HL-60/S4 treated with retinoic acid at 250 ng/mL for 4 days and 3 days (cell line): Measurements from ENCODE around the gene RNASE12.
"Not testable (repeated sequence)": the region's sequence is repeated elsewhere in the genome, so short reads cannot be mapped to it uniquely, and the experiment has no call there.

Experiments
- in situ Hi-C: fragments of 300-500 bp; cut with MboI; formaldehyde crosslinking; loops from 2 replicates; pipeline ENCODE4 v1.7.0; 2022; ENCODE audit warnings: low sequenced_read_pairs

The RNASE12 gene

GRCh38 chr14:20583908-20584307, 7.3 kb downstream of the RNASE12 start:
- in situ Hi-C loops = no loop called here

- in situ Hi-C loops = no loop called here
Measured at GRCh38 chr14:20583142-20583541, 8.0 kb downstream of the RNASE12 start.

DNA sequence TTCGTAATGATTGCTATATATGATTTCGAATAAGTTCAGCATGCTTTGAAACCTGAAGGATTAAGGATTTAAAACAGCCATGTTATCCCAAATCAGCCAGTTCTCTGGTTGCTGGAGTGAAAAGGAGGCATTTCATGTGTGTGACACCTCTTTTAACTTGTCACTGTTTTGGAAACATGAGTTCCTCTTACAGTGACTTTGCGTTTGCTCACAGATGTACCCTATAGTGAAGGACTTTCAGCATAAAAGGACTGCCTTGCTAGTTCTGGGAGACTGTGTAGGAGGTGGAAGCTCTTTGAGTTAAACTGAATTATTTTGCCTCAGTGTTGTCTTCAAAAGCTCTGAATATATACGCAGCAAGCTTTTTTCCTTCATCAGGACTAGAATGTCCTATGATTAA, 10.9 kb downstream of the RNASE12 start:
- in situ Hi-C loops = no loop called here

GRCh38 chr14:20578784-20579502, 12.2 kb downstream of the RNASE12 start:
- in situ Hi-C loops = no loop called here

GRCh38 chr14:20578325-20578724, 12.9 kb downstream of the RNASE12 start:
- in situ Hi-C loops = no loop called here

GRCh38 chr14:20572382-20572990, 18.7 kb downstream of the RNASE12 start:
- in situ Hi-C loops = not testable (repeated sequence)

- in situ Hi-C loops = not testable (repeated sequence)
Measured at GRCh38 chr14:20570720-20571119, 20.5 kb downstream of the RNASE12 start.

DNA sequence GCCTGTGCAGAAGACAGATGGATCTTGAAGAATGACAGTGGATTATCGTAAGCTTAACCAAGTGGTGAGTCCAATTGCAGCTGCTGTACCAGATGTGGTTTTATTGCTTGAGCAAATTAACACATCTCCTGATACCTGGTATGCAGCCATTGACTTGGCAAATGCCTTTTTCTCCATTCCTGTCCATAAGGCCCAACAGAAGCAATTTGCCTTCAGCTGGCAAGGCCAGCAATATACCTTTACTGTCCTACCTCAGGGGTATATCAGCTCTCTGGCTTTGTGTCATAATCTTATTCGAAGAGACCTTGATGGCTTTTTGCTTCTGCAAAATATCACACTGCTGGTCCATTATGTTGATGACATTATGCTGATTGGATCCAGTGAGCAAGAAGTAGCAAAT, 21.3 kb downstream of the RNASE12 start:
- in situ Hi-C loops = not testable (repeated sequence)

DNA sequence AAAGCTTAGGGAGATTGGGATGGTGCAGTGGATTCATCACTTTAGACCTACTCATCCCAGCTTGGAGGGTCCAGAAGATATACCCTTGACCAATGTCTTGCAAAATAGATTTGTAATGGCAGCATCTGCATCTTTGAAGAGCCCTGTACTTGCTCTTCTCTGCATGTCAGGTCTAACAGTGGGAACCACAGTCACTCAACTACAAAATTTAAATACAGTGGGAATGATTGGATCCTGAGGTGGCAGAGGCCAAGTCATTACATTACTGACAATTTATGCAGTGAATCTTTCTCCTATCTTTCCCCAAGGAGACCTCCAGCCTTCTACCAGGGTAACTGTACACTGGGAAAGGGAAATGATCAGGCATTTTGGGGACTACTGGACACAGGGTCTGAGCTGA, 22.1 kb downstream of the RNASE12 start:
- in situ Hi-C loops = no loop called here

DNA sequence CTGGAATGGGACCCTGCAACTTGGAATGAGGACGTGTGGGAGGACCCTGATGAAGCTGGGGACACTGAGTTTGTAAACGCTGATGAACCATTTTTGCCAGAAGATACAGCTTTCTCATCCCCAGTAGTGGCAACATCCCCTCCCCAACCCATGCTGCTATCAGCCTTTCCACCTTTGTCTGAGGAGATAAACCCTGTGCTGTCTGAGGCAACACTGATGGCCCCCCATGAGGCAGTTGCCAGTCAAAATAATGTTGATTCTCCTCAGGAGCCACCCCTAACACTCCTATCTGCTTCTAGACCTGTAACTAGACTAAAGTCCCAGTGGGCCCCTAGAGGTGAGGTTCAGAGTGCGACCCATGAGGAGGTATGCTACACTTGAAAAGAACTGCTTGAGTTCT, 22.8 kb downstream of the RNASE12 start:
- in situ Hi-C loops = no loop called here

DNA sequence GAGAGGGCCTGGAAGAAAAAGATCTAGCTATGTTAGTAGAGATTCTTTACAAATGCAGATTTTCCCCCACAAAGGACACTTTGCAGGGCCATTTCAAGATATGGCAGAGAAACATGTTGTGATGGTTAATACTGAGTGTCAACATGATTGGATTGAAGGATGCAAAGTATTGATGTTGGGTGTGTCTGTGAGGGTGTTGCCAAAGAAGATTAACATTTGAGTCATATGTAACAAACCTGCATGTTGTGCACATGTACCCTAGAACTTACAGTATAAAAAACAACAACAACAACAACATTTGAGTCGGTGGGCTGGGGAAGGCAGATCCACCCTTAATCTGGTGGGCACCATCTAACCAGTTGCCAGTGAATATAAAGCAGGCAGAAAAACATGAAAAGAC, 24.0 kb downstream of the RNASE12 start:
- in situ Hi-C loops = not testable (repeated sequence)

DNA sequence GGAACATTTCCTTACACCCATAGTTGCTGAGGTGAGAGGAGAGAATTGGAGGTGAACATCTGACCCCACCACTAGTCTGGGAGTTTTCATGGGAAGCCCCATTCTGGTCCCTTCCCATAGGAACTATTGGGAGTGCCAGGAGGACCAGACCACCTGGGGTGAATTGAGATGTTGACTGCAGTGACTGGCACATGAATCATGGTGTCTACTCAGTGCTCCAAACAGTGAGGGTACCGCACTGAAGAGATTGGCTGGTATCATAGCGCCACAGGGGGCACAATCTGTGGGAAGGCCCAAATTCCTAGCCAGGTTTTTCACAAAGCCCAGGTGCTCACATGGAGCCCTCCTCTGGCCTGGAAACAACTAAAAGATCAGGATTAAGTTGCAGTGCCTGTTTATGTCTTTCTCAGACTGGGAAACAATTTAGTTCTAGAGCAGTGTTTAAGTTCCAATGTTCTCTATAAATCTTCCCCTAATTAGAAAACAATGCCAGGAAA, 26.6 kb downstream of the RNASE12 start:
- in situ Hi-C loops = no loop called here

- in situ Hi-C loops = no loop called here
Measured at GRCh38 chr14:20563971-20564370, 27.2 kb downstream of the RNASE12 start.

GRCh38 chr14:20560961-20561360, 30.2 kb downstream of the RNASE12 start, which contains the start of gene RNASE9:
RNASE9 (minus strand) TSS chr14:20561047.
- in situ Hi-C loops = no loop called here

DNA sequence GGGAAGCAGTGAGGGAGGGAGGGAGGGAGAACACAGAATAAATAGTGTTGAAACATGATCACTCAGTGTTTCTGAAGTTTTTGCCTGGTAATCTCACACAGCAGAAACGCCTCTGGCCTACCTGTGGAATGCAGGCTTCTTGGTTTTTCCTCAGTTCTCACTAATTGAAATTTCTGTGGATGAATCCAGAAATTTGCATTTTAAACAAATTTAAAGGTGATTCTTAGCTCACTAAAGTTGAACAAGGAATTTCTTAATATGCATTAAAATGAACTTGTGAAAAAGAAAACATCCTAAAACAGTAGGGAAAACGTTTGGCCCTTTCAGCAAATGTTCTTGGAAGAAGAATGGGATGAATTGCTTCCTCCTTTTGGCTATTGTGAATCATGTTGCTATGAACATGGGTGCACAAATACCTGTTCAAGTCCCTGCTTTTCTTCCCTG, 31.7 kb downstream of the RNASE12 start:
- in situ Hi-C loops = no loop called here

DNA sequence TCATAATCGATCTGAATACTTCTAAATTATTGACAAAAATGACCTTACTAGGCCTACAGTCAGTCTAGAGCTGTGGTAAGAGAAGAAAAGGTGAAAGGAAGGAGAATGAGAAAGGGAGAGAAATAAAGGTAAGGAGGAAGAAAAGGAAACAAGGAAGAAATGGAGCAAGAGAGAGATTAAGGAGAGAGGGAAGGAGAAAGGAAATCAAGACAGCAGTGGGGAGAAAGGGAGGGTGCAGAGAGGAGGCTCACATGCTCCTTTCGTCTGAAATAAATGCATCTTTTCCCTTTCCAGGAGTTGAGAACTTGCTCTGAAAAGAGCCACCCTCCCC, 34.0 kb downstream of the RNASE12 start:
- in situ Hi-C loops = no loop called here

DNA sequence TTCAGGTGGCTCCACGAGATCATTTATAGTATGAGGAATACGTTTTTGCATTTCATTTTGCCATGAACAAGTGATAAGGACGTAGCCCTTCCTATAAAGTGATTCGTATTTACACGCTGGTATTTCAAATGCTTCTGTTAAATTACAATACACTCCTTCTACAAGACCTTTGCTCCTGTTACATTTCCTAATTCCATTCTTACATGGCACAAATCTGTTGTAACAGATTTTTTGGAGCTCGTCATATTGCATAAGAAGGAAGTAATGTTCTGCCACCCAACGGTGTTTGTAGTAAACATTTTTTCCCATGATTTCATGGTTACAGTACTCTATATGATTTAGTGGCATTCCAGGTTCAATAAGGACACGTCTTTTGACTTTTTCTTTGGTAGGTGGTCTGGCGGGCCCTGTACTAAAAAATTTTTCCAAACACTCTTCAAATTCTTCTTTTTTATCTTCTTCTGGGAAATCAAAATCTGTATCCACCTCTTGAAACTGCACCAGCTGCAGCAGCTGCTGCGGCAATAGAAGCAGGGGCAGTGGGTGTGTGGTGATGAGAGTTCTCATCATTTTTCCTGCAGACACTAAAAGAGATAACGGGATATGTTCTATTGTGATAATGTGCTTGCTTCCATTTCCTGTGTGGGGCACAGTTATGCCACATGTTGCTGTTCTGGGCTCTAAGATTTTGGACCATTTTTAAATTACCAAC, 34.5 kb downstream of the RNASE12 start:
- in situ Hi-C loops = no loop called here

- in situ Hi-C loops = no loop called here
Measured at GRCh38 chr14:20555845-20556244, 35.3 kb downstream of the RNASE12 start.

- in situ Hi-C loops = no loop called here
Measured at GRCh38 chr14:20553024-20553423, 38.2 kb downstream of the RNASE12 start.

DNA sequence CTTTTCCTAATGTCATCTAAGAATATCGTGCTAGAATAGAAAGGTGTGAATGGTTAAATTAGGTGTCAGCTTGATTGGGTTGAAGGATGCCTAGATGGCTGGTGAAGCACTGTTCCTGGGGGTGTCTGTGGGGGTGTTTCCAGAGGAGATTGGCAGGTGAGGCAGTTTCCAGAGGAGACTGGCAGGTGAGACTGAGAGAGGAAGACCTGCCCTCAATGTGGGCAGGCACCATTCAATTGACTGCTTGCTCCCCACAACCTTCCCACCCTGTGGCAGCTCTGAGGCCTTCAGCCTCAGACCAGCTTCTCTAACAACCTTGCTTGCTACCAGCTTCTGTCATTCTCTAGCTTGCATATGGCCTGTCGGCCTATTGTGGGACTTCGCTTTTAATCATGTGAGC, 39.6 kb downstream of the RNASE12 start:
- in situ Hi-C loops = no loop called here

DNA sequence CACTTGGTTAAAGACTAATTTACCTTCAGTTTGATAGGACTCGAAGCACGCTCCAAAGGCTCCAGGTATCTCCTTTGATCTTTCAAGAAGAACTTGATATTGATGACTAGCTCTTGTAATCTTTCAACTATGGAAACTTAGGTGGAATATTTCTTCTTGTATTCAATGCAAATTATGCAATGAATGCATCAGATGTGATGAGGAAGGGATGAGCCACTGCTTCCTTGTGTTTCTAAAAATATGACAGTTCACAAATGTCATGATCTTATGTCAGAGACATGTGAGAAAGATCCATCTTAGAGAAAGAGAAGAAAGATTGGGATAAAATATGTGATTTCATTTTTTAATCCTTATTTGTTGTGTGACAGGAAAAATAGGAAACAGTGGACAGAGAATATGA, 40.2 kb downstream of the RNASE12 start:
- in situ Hi-C loops = no loop called here
